Fibroblast of villous mesenchyme (primary cell): ENCODE results near the gene SLC6A16. TPM values are rescaled to one million over a fixed set of nuclear protein-coding genes. Genes with fewer than 3 reads are reported as not detected.
"Not testable (repeated sequence)": the region's sequence is repeated elsewhere in the genome, so short reads cannot be mapped to it uniquely, and the experiment has no call there.

Experiments
- DNase-seq: peaks from one replicate; pipeline ENCODE4 v3.0.0-alpha.2; 2010; ENCODE audit warnings: low read depth
- H3K4me3 ChIP-seq: 2 replicates; pipeline ENCODE4 v1.5.1; 2011; ENCODE audit warnings: low read depth, mild to moderate bottlenecking, low read length
- CTCF ChIP-seq: IDR thresholded peaks from 2 replicates; pipeline ENCODE4 v1.5.1; 2012; ENCODE audit warnings: low read depth, mild to moderate bottlenecking, low read length; ENCODE audit not compliant: insufficient read depth
- total RNA-seq: library from RNA; depleted of rRNA; stranded (reverse); fragments of >200 nt; gene quantifications from 2 replicates; pipeline ENCODE4 v1.2.3, GENCODE V29; 2012

The SLC6A16 gene
- total RNA-seq, 1 donor, result not detected

- no peak for DNase-seq
- no peak within 1 kb of the TSS for H3K4me3 ChIP-seq
- no peak for TF ChIP-seq CTCF
Measured at GRCh38 chr19:49335071-49335783, 10.2 kb upstream of the SLC6A16 start, which contains the start of gene CD37. TSS of gene CD37 (plus strand) at chr19:49335406. CDS start at chr19:49335541, 135 bp downstream.

DNA sequence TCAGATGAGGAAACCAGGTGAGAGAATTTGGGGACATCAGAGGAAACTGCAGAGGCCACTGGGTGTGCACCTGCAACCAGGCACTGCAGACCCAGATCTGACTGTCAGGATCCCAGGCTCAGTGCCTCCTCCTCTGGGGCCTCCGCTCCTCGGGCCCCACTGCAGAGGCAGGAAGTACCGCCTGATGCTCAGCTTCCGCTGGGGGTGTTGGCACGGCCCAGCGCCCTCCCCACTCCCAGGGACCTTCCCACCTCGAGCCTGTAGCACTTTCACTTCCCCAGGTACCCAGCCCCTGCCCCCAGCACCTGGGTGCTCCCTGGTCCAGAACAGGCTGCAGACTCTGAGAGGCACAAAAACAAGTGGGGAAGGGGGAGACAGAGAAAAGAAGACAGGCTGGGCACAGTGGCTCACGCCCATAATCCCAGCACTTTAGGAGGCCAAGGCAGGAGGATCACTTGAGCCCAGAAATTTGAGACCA, 8.9 kb upstream of the SLC6A16 start:
- DNase-seq, result no peak
- no peak overlapping the region for H3K4me3 ChIP-seq
- TF ChIP-seq CTCF, result no peak

GRCh38 chr19:49333418-49333805, 8.4 kb upstream of the SLC6A16 start:
- TF ChIP-seq CTCF, result no peak
- DNase-seq, result peak; percentile 8
- no peak overlapping the region for H3K4me3 ChIP-seq

- not testable (repeated sequence) for DNase-seq, H3K4me3 ChIP-seq
Measured at GRCh38 chr19:49332691-49333417, 7.9 kb upstream of the SLC6A16 start.

- no peak for TF ChIP-seq CTCF
- DNase-seq, result peak; percentile 41
- no peak overlapping the region for H3K4me3 ChIP-seq
Measured at GRCh38 chr19:49331616-49332055, 6.6 kb upstream of the SLC6A16 start.

DNA sequence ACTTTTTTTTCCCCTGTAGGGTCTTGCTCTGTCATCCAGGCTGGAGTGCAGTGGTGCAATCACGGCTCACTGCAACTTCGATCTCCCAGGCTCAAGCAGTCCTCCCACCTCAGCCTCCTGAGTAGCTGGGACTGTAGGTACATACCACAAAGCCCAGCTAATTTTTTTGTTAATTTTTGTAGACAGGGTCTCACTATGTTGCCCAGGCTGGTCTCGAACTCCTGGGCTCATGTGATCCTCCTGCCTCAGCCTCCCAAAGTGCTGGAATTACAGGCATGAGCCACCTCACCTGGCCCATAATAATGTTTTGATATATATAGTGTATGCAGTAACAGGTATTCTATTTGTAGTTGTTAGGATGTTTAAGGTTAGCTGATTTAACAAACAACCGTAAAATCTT, 6.2 kb upstream of the SLC6A16 start:
- not testable (repeated sequence) for H3K4me3 ChIP-seq, DNase-seq

DNA sequence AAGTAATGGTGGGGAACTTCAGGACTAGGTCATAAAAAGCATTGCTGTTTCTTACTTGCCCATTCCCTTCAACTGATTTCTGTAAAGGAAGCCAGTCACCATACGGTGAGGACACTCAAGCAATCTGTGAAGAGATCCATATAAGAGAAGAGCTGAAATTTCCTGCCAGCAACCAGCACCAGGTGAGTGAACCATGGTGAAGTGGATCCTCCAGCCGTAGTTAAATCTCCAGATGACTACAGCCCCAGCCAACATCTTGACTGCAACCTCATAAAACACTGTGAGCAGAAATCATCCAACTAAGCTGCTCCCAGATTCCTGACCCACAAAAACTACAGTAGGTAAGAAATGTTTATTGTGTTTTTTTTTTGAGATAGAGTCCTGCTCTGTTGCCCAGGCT, 3.8 kb upstream of the SLC6A16 start:
- TF ChIP-seq CTCF, result no peak
- no peak overlapping the region for H3K4me3 ChIP-seq
- no peak for DNase-seq
